Measurements from ENCODE around the gene BPIFB2.

BPIFB2 gene

GRCh38 chr20:32989507-32990283 is 17.8 kb upstream of the BPIFB2 start:
- H2BK15ac ChIP-seq (ENCODE audit: low read depth, poor library complexity, severe bottlenecking) = no peak overlapping the region
- no peak for DNase-seq
- no peak overlapping the region for H2BK5ac ChIP-seq (ENCODE audit: low read depth, low read length, poor library complexity, severe bottlenecking)
- H2BK120ac ChIP-seq (ENCODE audit: low read depth, low read length) = no peak overlapping the region
- H4K8ac ChIP-seq (ENCODE audit: low read length) = no peak overlapping the region
- no peaks in the 10 kb centered on the region for H3K36me3 ChIP-seq (ENCODE audit: control insufficient read depth in 1 of 2, insufficient read depth in 2 of 2, low read depth in 1 of 2, low read length in 2 of 2)
- H3K4ac ChIP-seq (ENCODE audit: low read depth in 1 of 2, low read length in 2 of 2) = no peak overlapping the region
- H2BK12ac ChIP-seq (ENCODE audit: low read length in 2 of 2) = no peak overlapping the region
- no peaks in the 10 kb centered on the region for H3K79me1 ChIP-seq (replicated peaks; ENCODE audit: low read length, poor library complexity, severe bottlenecking)
- H3K9me3 ChIP-seq (ENCODE audit: control insufficient read depth, low read length) = peaks cover 4% of the 10 kb centered on the region
- H2AFZ ChIP-seq (ENCODE audit: low read depth, low read length) = no peak overlapping the region
- H3K14ac ChIP-seq (ENCODE audit: low read length in 2 of 2) = no peak overlapping the region
- H3K23ac ChIP-seq (ENCODE audit: low read length in 2 of 2) = no peak overlapping the region
- H3K18ac ChIP-seq (ENCODE audit: low read depth in 1 of 2, low read length in 2 of 2) = no peak overlapping the region
- H3K4me1 ChIP-seq (ENCODE audit: control insufficient read depth, insufficient read depth, low read depth, low read length) = no peaks in the 10 kb centered on the region
- no peak overlapping the region for H3K4me2 ChIP-seq (ENCODE audit: low read length, poor library complexity, severe bottlenecking)
- no peak overlapping the region for H3K27ac ChIP-seq (ENCODE audit: low read length, poor library complexity, severe bottlenecking)
- H3K9ac ChIP-seq (ENCODE audit: low read length) = no peak overlapping the region
- H2AK5ac ChIP-seq (ENCODE audit: low read length, severe bottlenecking) = no peak overlapping the region
- no peak overlapping the region for H4K91ac ChIP-seq (ENCODE audit: low read length)
- peaks cover 26 to 45% of the 10 kb centered on the region in 2 experiments for H3K27me3 ChIP-seq (ENCODE audit: control insufficient read depth in 1 of 2, insufficient read depth in 1 of 2, low read length in 2 of 2)
- no peak overlapping the region for H3K4me3 ChIP-seq (ENCODE audit: insufficient read depth in 1 of 2, low read depth in 1 of 2, low read length in 2 of 2)
- WGBS = 83% methylated on average over 13 of the region's 14 CpGs

GRCh38 chr20:32990426-32990825 is 17.1 kb upstream of the BPIFB2 start:
- Histone ChIP-seq H3K9ac (ENCODE audit: low read length) (no peak overlapping the region), H3K23ac (ENCODE audit: low read length in 2 of 2) (no peak overlapping the region), H3K4me1 (ENCODE audit: control insufficient read depth, insufficient read depth, low read depth, low read length) (no peaks in the 10 kb centered on the region), H3K79me1 (replicated peaks; ENCODE audit: low read length, poor library complexity, severe bottlenecking) (no peaks in the 10 kb centered on the region), H4K91ac (ENCODE audit: low read length) (no peak overlapping the region), H3K18ac (ENCODE audit: low read depth in 1 of 2, low read length in 2 of 2) (no peak overlapping the region), H3K9me3 (ENCODE audit: control insufficient read depth, low read length) (peaks cover 11% of the 10 kb centered on the region), H2BK15ac (ENCODE audit: low read depth, poor library complexity, severe bottlenecking) (no peak overlapping the region), H3K4me2 (ENCODE audit: low read length, poor library complexity, severe bottlenecking) (no peak overlapping the region), H2BK120ac (ENCODE audit: low read depth, low read length) (no peak overlapping the region), H2BK12ac (ENCODE audit: low read length in 2 of 2) (no peak overlapping the region), H3K27ac (ENCODE audit: low read length, poor library complexity, severe bottlenecking) (no peak overlapping the region), H4K8ac (ENCODE audit: low read length) (no peak overlapping the region), H2BK5ac (ENCODE audit: low read depth, low read length, poor library complexity, severe bottlenecking) (no peak overlapping the region), H3K36me3 (ENCODE audit: control insufficient read depth in 1 of 2, insufficient read depth in 2 of 2, low read depth in 1 of 2, low read length in 2 of 2) (no peaks in the 10 kb centered on the region), H3K4me3 (ENCODE audit: insufficient read depth in 1 of 2, low read depth in 1 of 2, low read length in 2 of 2) (no peak overlapping the region), H3K27me3 (ENCODE audit: control insufficient read depth in 1 of 2, insufficient read depth in 1 of 2, low read length in 2 of 2) (peaks cover 18 to 38% of the 10 kb centered on the region in 2 experiments), H2AK5ac (ENCODE audit: low read length, severe bottlenecking) (no peak overlapping the region), H2AFZ (ENCODE audit: low read depth, low read length) (no peak overlapping the region), H3K4ac (ENCODE audit: low read depth in 1 of 2, low read length in 2 of 2) (no peak overlapping the region), H3K14ac (ENCODE audit: low read length in 2 of 2) (no peak overlapping the region)
- WGBS = 53% methylated on average over 3 of the region's 3 CpGs
- no peak for DNase-seq

GRCh38 chr20:32991383-32991782 is 16.1 kb upstream of the BPIFB2 start:
- DNase-seq = no peak
- H3K18ac ChIP-seq (ENCODE audit: low read depth in 1 of 2, low read length in 2 of 2) = no peak overlapping the region
- 71% methylated on average over 3 of the region's 3 CpGs for WGBS

GRCh38 chr20:32991792-32992641 is 15.5 kb upstream of the BPIFB2 start:
- Histone ChIP-seq H3K27me3 (ENCODE audit: control insufficient read depth in 1 of 2, insufficient read depth in 1 of 2, low read length in 2 of 2) (peaks cover 12 to 23% of the 10 kb centered on the region in 2 experiments), H3K27ac (ENCODE audit: low read length, poor library complexity, severe bottlenecking) (no peak overlapping the region), H3K9me3 (ENCODE audit: control insufficient read depth, low read length) (peaks cover 18% of the 10 kb centered on the region), H2BK5ac (ENCODE audit: low read depth, low read length, poor library complexity, severe bottlenecking) (no peak overlapping the region), H3K4me3 (ENCODE audit: insufficient read depth in 1 of 2, low read depth in 1 of 2, low read length in 2 of 2) (no peak overlapping the region), H3K36me3 (ENCODE audit: control insufficient read depth in 1 of 2, insufficient read depth in 2 of 2, low read depth in 1 of 2, low read length in 2 of 2) (no peaks in the 10 kb centered on the region), H3K4me1 (ENCODE audit: control insufficient read depth, insufficient read depth, low read depth, low read length) (no peaks in the 10 kb centered on the region), H3K4ac (ENCODE audit: low read depth in 1 of 2, low read length in 2 of 2) (no peak overlapping the region), H4K91ac (ENCODE audit: low read length) (no peak overlapping the region), H2BK120ac (ENCODE audit: low read depth, low read length) (no peak overlapping the region), H2BK12ac (ENCODE audit: low read length in 2 of 2) (no peak overlapping the region), H2BK15ac (ENCODE audit: low read depth, poor library complexity, severe bottlenecking) (no peak overlapping the region), H3K23ac (ENCODE audit: low read length in 2 of 2) (no peak overlapping the region), H3K9ac (ENCODE audit: low read length) (no peak overlapping the region), H3K79me1 (replicated peaks; ENCODE audit: low read length, poor library complexity, severe bottlenecking) (no peaks in the 10 kb centered on the region), H2AK5ac (ENCODE audit: low read length, severe bottlenecking) (no peak overlapping the region), H3K14ac (ENCODE audit: low read length in 2 of 2) (no peak overlapping the region), H3K18ac (ENCODE audit: low read depth in 1 of 2, low read length in 2 of 2) (no peak overlapping the region), H4K8ac (ENCODE audit: low read length) (no peak overlapping the region), H3K4me2 (ENCODE audit: low read length, poor library complexity, severe bottlenecking) (no peak overlapping the region), H2AFZ (ENCODE audit: low read depth, low read length) (no peak overlapping the region)
- DNase-seq = no peak
- 73% methylated on average over 8 of the region's 8 CpGs for WGBS

More at GRCh38 chr20:32991383-32991782, 16.1 kb upstream of the BPIFB2 start:
- Histone ChIP-seq H3K27ac (ENCODE audit: low read length, poor library complexity, severe bottlenecking) (no peak overlapping the region), H3K14ac (ENCODE audit: low read length in 2 of 2) (no peak overlapping the region), H2AFZ (ENCODE audit: low read depth, low read length) (no peak overlapping the region), H3K79me1 (replicated peaks; ENCODE audit: low read length, poor library complexity, severe bottlenecking) (no peaks in the 10 kb centered on the region), H4K91ac (ENCODE audit: low read length) (no peak overlapping the region), H3K4me3 (ENCODE audit: insufficient read depth in 1 of 2, low read depth in 1 of 2, low read length in 2 of 2) (no peak overlapping the region), H2AK5ac (ENCODE audit: low read length, severe bottlenecking) (no peak overlapping the region), H3K27me3 (ENCODE audit: control insufficient read depth in 1 of 2, insufficient read depth in 1 of 2, low read length in 2 of 2) (peaks cover 12 to 29% of the 10 kb centered on the region in 2 experiments), H3K9me3 (ENCODE audit: control insufficient read depth, low read length) (peaks cover 18% of the 10 kb centered on the region), H2BK12ac (ENCODE audit: low read length in 2 of 2) (no peak overlapping the region), H2BK5ac (ENCODE audit: low read depth, low read length, poor library complexity, severe bottlenecking) (no peak overlapping the region), H4K8ac (ENCODE audit: low read length) (no peak overlapping the region), H3K9ac (ENCODE audit: low read length) (no peak overlapping the region), H3K36me3 (ENCODE audit: control insufficient read depth in 1 of 2, insufficient read depth in 2 of 2, low read depth in 1 of 2, low read length in 2 of 2) (no peaks in the 10 kb centered on the region), H3K23ac (ENCODE audit: low read length in 2 of 2) (no peak overlapping the region), H2BK120ac (ENCODE audit: low read depth, low read length) (no peak overlapping the region), H3K4me2 (ENCODE audit: low read length, poor library complexity, severe bottlenecking) (no peak overlapping the region), H2BK15ac (ENCODE audit: low read depth, poor library complexity, severe bottlenecking) (no peak overlapping the region), H3K4ac (ENCODE audit: low read depth in 1 of 2, low read length in 2 of 2) (no peak overlapping the region), H3K4me1 (ENCODE audit: control insufficient read depth, insufficient read depth, low read depth, low read length) (no peaks in the 10 kb centered on the region)
